HepG2 (cell line): ENCODE results near the gene NSMF. TPM values are rescaled to one million over a fixed set of nuclear protein-coding genes. Genes with fewer than 3 reads are reported as not detected.

Experiments used
- AHR ChIP-seq: IDR thresholded peaks from 2 replicates; pipeline ENCODE4 v1.6.1; 2018; ENCODE audit warnings: missing genetic modification reagents, missing compliant biosample characterization
- ARID4A ChIP-seq: sonication (generic); formaldehyde crosslinking; IDR thresholded peaks from 2 replicates; pipeline ENCODE4 v1.5.0; 2020; ENCODE audit warnings: mild to moderate bottlenecking, missing genetic modification reagents, borderline replicate concordance
- BRD4 ChIP-seq: sonication (generic); formaldehyde crosslinking; IDR thresholded peaks from 2 replicates; pipeline ENCODE4 v1.4.0; 2020; ENCODE audit warnings: missing genetic modification reagents
- FOXK2 ChIP-seq: fragments of 450-650 bp; IDR thresholded peaks from 2 replicates; pipeline ENCODE4 v1.6.1; 2016
- HES4 ChIP-seq: sonication (generic); formaldehyde crosslinking; IDR thresholded peaks from 2 replicates; pipeline ENCODE4 v1.9.0; 2021; ENCODE audit warnings: mild to moderate bottlenecking, missing genetic modification reagents, borderline replicate concordance
- KMT2B ChIP-seq: IDR thresholded peaks from 2 replicates; pipeline ENCODE4 v1.6.1; 2016; ENCODE audit warnings: missing genetic modification reagents, missing compliant biosample characterization
- LCORL ChIP-seq, 2 experiments: fragments of 450-650 bp in 1 of 2; sonication (generic) in 1 of 2; formaldehyde crosslinking in 1 of 2; IDR thresholded peaks; 2 replicates each; pipeline versions ENCODE4 v1.5.0 to v1.6.1; 2017 to 2020; ENCODE audit warnings: antibody characterized with exemption in 1 of 2, missing genetic modification reagents in 1 of 2
- MTF2 ChIP-seq: sonication (generic); formaldehyde crosslinking; IDR thresholded peaks from 2 replicates; pipeline ENCODE4 v1.5.0; 2020; ENCODE audit warnings: missing genetic modification reagents, borderline replicate concordance
- RXRB ChIP-seq: IDR thresholded peaks from 2 replicates; pipeline ENCODE4 v1.6.1; 2016; ENCODE audit warnings: borderline replicate concordance, missing genetic modification reagents, missing compliant biosample characterization
- SP1 ChIP-seq, 2 experiments: fragments of 450-650 bp in 1 of 2; sonication (generic) in 1 of 2; formaldehyde crosslinking in 1 of 2; IDR thresholded peaks; 2 replicates each; pipeline versions ENCODE4 v1.4.0 to v1.6.1; 2016 to 2020; ENCODE audit warnings: missing genetic modification reagents in 1 of 2
- ZFX ChIP-seq: sonication (generic); formaldehyde crosslinking; IDR thresholded peaks from 2 replicates; pipeline ENCODE4 v1.4.0; 2020; ENCODE audit warnings: mild to moderate bottlenecking, low read depth, missing genetic modification reagents, moderate library complexity
- ZNF17 ChIP-seq: sonication (generic); formaldehyde crosslinking; IDR thresholded peaks from 2 replicates; pipeline ENCODE4 v1.5.0; 2020; ENCODE audit warnings: mild to moderate bottlenecking, missing genetic modification reagents
- ZNF264 ChIP-seq: sonication (generic); formaldehyde crosslinking; IDR thresholded peaks from 2 replicates; pipeline ENCODE4 v1.4.0; 2020; ENCODE audit warnings: missing genetic modification reagents
- ZNF430 ChIP-seq: sonication (generic); formaldehyde crosslinking; IDR thresholded peaks from 2 replicates; pipeline ENCODE4 v1.9.0; 2021; ENCODE audit warnings: mild to moderate bottlenecking, missing genetic modification reagents
- ZNF547 ChIP-seq: sonication (generic); formaldehyde crosslinking; IDR thresholded peaks from 2 replicates; pipeline ENCODE4 v1.5.1; 2020; ENCODE audit warnings: mild to moderate bottlenecking, missing genetic modification reagents
- ZNF607 ChIP-seq: sonication (generic); formaldehyde crosslinking; IDR thresholded peaks from 2 replicates; pipeline ENCODE4 v1.5.1; 2020; ENCODE audit warnings: missing genetic modification reagents, mild to moderate bottlenecking, borderline replicate concordance
- ZNF644 ChIP-seq: IDR thresholded peaks from 2 replicates; pipeline ENCODE4 v1.6.1; 2016; ENCODE audit warnings: low read depth
- polyA plus RNA-seq, 8 experiments: library from polyadenylated mRNA; depleted of rRNA in 3 of 8; stranded (reverse) in 7 of 8; unstranded in 1 of 8; fragments of >200 nt; fragmentation: Illumina TruSeq in 4 of 8; extraction: Trizol in 4 of 8; gene quantifications; 2 replicates each; pipeline versions ENCODE4 v1.2.1 to v1.2.3, GENCODE V29; 2011 to 2016; ENCODE audit warnings: low read depth in 4 of 8, missing spikeins in 1 of 8, mixed read lengths in 1 of 8; ENCODE audit not compliant: insufficient read depth in 1 of 8
- total RNA-seq, 5 experiments: library from RNA; depleted of rRNA; stranded (reverse); fragments of >200 nt; fragmentation: Illumina TruSeq; extraction: Trizol; gene quantifications; 2 replicates each; pipeline ENCODE4 v1.2.3, GENCODE V29; 2016; ENCODE audit warnings: low read depth in 1 of 5
- TF ChIP-seq, protein P1 (sequence below): sonication (generic); formaldehyde crosslinking; conservative IDR thresholded peaks from 2 replicates; pipeline ENCODE4 v1.4.0; 2020; ENCODE audit warnings: missing genetic modification reagents
- TF ChIP-seq, protein P2 (sequence below): sonication (generic); formaldehyde crosslinking; IDR thresholded peaks from 2 replicates; pipeline ENCODE4 v1.8.1; 2023; ENCODE audit warnings: missing genetic modification reagents, mild to moderate bottlenecking, borderline replicate concordance
- TF ChIP-seq, protein P3 (sequence below): sonication (generic); formaldehyde crosslinking; IDR thresholded peaks from 2 replicates; pipeline ENCODE4 v1.8.0; 2023; ENCODE audit warnings: mild to moderate bottlenecking, missing genetic modification reagents
- TF ChIP-seq, protein P4 (sequence below): sonication (generic); formaldehyde crosslinking; IDR thresholded peaks from 2 replicates; pipeline ENCODE4 v1.8.1; 2023; ENCODE audit warnings: mild to moderate bottlenecking, inconsistent platforms, moderate library complexity, missing genetic modification reagents, borderline replicate concordance

NSMF gene
- total and polyA plus RNA-seq, 2 of the 13 experiments (the other 11 are each of a cell fraction or from before 2014, with no cell fraction given), result 44.3 to 183 TPM

DNA sequence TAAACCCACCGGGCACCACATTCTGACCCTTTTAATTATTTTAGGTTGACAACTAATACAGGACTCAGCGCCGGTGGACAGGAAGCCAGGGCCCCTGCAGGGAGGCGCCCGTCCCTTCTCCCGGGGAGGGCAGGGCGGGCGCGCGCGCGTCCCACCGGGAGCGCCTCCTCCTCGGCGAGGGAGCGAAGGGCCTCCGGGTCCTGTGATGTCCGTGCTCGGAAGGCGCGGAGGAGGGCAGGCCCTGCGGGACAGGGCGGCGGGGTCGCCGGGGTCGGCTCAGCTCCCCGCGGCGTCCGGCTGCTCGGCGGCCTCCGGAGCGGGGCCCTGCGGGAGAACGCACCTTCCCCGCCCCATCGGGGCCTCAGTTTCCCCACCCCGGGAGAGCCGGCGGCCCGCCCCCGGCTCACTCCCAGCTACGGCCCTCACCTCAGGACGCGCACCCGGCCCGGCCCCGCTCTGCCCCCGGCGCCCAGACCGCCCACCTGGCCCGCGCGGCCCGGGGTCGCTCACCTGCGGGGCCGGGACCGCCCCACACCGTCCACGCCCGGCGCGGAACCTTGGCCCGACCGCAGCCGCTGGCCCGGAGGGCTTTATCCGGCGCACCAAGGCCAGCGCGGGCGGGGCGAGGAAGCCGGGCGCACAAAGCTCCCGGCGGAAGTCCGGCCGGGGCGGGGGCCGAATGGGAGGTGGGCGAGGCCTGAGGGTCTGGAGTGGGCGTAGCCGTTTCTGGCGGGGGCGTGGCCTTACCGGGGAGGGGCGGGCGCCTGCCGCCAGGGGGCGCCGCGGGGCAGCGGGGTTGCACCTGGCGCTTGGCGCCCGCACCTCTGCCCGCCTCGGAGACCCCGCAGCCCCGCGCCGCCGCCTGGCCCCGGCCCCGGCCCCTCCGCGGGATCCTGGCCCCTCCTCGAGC lies 36.3 kb downstream of the NSMF start, which contains the start of the genes EXD3 and NOXA1 (continued):
- TF ChIP-seq RXRB (CRISPR knock-in tag), result peak; percentile 48; the same call in 1 of the 2 replicates
- peak; percentile 65; the same call in 1 of the 2 replicates for TF ChIP-seq KMT2B (CRISPR knock-in tag)
- TF ChIP-seq HES4 (CRISPR knock-in tag), result peak; percentile 64; the same call in 1 of the 2 replicates
- no peak for TF ChIP-seq ZNF430 (CRISPR knock-in tag)
- TF ChIP-seq, protein P1, sequence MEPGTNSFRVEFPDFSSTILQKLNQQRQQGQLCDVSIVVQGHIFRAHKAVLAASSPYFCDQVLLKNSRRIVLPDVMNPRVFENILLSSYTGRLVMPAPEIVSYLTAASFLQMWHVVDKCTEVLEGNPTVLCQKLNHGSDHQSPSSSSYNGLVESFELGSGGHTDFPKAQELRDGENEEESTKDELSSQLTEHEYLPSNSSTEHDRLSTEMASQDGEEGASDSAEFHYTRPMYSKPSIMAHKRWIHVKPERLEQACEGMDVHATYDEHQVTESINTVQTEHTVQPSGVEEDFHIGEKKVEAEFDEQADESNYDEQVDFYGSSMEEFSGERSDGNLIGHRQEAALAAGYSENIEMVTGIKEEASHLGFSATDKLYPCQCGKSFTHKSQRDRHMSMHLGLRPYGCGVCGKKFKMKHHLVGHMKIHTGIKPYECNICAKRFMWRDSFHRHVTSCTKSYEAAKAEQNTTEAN (CRISPR knock-in tag), result peak; percentile 37; the same call in 1 of the 2 replicates
- TF ChIP-seq ZNF607, result peak; percentile 62; the same call in 1 of the 2 replicates
- peak; percentile 20; the same call in 1 of the 2 replicates for TF ChIP-seq ZNF264
- TF ChIP-seq BRD4 (CRISPR knock-in tag), result no peak
- TF ChIP-seq, protein P2, sequence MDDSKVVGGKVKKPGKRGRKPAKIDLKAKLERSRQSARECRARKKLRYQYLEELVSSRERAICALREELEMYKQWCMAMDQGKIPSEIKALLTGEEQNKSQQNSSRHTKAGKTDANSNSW (CRISPR knock-in tag), result no peak
- TF ChIP-seq ZNF644 (CRISPR knock-in tag), result no peak
- peak; percentile 84; the same call in 1 of the 2 replicates for TF ChIP-seq MTF2 (CRISPR knock-in tag)
- TF ChIP-seq ZFX, result peak; percentile 88
- TF ChIP-seq ZNF547, result peak; percentile 62; the same call in 1 of the 2 replicates
- TF ChIP-seq, protein P3, sequence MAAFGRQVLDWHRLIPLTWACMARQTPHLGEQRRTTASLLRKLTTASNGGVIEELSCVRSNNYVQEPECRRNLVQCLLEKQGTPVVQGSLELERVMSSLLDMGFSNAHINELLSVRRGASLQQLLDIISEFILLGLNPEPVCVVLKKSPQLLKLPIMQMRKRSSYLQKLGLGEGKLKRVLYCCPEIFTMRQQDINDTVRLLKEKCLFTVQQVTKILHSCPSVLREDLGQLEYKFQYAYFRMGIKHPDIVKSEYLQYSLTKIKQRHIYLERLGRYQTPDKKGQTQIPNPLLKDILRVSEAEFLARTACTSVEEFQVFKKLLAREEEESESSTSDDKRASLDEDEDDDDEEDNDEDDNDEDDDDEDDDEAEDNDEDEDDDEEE (CRISPR knock-in tag), result no peak
- TF ChIP-seq AHR (CRISPR knock-in tag), result no peak
- TF ChIP-seq ZNF17 (CRISPR knock-in tag), result no peak
- TF ChIP-seq, protein P4, sequence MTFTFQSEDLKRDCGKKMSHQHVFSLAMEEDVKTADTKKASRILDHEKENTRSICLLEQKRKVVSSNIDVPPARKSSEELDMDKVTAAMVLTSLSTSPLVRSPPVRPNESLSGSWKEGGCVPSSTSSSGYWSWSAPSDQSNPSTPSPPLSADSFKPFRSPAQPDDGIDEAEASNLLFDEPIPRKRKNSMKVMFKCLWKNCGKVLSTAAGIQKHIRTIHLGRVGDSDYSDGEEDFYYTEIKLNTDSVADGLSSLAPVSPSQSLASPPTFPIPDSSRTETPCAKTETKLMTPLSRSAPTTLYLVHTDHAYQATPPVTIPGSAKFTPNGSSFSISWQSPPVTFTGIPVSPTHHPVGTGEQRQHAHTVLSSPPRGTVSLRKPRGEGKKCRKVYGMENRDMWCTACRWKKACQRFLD, result no peak
- TF ChIP-seq FOXK2, result no peak
- no peak for TF ChIP-seq SP1 (IDR thresholded peaks at IDR 0.05)
- peak; percentile 81 for TF ChIP-seq SP1 (CRISPR knock-in tag; IDR thresholded peaks at IDR 0.05)
- TF ChIP-seq ARID4A (CRISPR knock-in tag), result peak; percentile 76
- TF ChIP-seq LCORL (IDR thresholded peaks at IDR 0.05), result no peak
- TF ChIP-seq LCORL (CRISPR knock-in tag; IDR thresholded peaks at IDR 0.05), result peak; percentile 79
